HG03064 (cell line): ENCODE measurements around the gene CENPB.

Experiments
- ATAC-seq: cut with Tn5 transposase; IDR thresholded peaks from one replicate; pipeline ENCODE4 v1.9.1; 2021; ENCODE audit warnings: low read depth; ENCODE audit not compliant: unreplicated experiment

The CENPB gene

DNA sequence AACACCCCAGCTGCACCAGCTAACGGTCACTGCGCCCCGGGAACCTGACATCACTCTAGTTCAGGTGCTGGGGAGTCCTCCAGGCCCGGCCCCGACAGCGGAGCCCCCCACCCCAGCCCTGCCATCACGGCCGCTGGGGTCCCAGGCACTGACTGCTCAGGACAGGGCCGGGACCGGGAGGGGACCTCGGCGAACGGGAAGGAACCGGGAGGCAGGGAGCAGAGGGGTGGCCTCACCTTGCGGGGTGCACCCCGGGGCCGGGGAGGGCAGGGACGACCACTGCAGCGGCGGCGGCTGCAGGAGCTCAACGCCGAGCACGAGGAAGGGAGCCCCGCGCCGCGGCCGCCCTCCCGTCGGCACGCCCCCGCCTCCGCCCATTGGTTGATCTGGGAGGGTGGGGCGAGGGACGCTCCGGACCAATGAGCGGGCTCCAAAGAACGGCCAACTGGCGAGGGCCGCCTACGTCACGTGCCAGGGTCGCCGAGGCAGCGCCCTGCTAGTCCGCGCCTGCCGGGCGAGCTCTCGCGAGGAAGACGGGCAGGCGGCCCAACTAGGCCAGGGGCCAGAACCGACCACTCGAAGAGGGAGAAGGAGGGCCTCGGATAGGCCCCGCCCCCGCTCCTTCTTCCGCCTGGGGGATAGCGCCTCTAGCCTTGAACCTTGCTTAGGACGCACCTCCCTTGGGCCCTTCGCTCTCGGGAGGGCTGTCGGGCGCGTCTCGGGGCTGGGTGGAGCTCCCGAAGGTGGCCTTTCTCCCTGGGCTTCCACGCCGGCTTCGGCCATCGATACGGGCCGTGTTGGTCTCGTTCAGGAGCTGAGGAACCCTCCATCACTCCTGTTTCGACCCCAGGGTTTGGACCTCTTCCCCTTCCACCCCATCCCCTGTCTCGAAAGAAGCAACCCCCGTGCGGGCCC, 18.9 kb downstream of the CENPB start, which contains the start of gene ADISSP:
Gene ADISSP (minus strand): TSS at position 327 of the 915 bp plus-strand sequence. CDS start 7,653 bp downstream, outside the sequence.
- ATAC-seq = peak; percentile 92

DNA sequence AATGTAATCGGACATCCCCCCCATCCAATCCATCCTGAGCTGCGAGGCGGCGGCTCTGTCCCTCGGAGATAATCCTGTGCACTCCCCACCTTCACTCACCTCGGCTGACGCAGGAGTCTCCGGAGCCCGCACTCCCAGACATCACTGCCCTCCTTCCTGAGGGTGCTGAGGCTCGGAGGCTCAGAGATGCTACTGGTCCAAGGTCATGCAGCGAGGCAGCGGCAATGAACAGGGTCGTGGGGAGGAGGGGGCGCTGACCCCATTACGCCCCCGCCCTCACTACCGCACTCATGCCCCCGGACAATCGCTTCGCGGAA, 19.5 kb downstream of the CENPB start:
- ATAC-seq = no peak

DNA sequence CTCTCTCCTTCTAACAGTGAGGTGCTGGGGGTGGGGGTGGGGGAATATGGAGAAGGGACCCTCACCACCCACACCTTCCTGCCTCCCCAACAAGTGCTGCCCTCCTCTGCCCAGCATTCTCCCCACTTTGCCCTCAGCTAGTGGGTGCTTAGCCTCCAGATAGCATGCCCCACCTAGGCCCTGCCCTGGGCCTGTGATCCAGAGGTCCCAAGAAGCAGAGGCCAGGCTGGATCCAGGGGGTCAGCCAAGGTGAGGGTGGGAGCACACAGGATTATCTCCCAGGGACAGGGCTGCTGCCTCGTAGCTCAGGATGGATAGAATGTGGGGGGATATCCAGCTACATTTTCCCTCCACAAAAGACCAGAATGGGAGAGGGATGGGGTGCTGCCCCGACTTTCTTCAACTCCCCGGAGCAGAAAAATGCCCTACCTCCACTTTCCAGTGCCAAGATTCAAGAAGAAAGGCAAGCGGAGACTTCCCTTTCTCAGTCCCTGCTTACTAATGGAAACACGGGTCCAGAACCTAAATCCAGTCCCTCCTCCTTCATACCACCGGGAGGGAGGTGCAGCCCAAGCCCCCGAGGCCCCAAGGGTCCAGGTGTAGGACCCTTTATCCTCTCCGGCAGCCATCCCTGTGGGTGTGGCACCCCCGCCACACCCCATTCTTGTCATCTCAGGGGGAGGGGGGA, 20.0 kb downstream of the CENPB start:
- no peak for ATAC-seq

GRCh38 chr20:3765171-3765882, 21.2 kb downstream of the CENPB start:
- ATAC-seq = no peak

- no peak for ATAC-seq
Measured at GRCh38 chr20:3764659-3765058, 21.9 kb downstream of the CENPB start.

DNA sequence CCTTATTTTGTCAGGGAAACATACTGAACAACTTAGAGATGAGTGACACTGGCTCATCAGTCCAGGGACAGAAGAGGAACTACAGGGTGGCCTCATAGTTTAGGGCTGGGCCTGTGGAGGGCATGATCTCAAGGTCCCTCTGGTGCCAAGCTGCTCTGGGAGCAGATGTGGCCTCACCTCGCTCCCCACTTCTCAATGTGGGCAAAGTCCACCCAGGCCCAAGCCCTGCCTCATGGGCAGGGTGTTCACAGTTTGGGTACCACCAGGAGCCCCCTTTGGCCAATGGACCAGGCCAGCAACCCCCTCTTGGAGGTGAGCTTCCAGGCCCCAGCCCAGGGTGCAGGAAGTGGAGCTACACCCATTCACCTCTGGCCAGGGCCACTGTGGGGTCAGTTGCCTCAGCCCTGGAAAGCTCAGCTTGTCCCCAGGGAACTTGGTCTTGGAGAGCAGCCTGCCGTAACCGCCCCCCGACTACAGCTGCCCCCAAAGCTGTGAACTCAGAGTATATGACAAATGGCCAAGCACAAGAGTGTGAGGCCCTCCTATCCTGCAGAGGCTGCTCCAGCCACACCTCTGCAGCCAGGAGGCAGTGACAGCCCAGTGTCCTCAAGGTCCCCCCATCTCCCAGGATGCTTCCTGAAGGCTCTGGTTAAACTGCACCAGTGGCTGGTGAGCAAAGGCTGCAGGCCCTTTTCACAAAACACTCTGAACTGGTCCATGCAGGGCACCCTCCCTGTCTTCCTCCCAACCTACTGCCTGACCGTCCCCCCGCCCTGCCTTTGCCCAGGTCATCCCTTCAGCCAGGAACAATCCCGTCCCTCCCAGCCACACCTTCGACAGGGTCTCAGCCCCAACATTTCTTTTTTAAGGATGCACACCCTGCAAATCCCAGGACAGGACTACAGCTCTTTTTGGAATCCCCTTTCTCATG, 22.6 kb downstream of the CENPB start:
- no peak for ATAC-seq

DNA sequence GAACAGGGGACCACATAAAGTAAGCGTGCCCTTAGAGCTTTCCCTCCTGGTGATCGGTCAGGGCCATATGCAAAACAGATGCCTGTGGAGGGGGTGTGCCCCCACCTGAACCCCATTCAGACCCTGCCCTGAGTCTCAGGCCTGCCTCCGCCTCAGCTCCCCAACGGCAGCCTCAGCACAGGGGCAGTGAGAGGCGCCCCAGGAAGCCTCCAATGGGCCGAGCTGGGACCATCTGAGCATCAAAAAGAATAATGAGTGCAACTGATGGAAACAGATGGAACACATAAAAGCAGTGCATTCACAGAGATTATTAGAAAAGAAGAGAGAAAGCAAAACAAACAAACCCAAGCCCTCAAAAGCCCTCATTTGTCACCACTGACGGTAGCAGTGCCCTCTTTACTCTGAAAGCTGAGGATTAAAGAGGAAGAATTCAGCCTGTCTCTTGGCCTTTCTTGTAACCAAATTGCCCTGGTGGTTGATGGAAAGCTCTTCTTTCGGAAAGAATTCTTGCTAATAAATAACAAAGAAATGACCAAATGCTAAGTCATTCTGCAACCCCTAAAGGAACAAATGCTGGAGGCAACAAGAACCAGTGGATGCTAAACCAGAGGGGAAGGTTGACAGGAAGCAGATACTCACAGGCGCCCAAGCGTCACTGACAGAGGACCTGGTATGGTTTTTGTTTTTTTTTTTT, 25.7 kb downstream of the CENPB start:
- no peak for ATAC-seq

DNA sequence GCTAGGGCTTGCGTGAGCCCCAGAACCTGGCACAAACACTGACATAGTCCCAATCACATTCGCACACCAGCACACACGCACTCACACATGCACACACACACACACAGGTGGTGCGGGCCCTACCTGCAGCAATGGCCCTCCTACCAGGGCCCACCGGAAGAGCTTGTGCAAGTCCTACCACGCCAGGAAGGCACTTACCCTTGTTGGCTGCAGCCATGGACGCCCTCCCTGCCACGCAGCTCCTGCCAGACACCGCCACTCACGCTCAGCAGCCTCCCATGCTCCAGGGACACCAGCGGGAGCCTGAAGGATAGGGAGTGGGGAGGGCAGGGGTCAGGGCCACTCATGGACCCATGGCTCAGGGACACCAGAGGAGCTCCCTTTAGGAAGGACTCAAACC, 26.7 kb downstream of the CENPB start:
- no peak for ATAC-seq

- no peak for ATAC-seq
Measured at GRCh38 chr20:3759316-3759823, 27.2 kb downstream of the CENPB start.

DNA sequence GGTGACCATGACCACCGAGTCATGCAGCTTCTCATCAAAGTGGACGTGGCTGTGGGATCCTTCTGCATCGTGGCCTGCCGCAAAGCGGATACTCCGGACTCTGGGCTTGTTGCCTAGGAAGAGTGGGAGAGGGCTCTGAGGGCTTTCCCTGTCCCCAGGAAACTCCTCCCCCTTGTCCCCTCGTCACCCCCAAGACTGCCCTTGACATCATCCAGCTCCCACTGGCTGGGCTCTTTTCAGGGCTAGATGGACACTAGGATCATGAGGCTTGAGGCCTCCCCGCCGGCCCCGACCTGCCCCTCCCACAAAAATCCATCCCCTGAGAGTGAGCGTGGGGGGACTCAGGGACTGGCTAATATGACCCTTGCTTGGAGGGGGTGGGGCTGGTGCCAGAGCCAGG, 28.0 kb downstream of the CENPB start:
- no peak for ATAC-seq

DNA sequence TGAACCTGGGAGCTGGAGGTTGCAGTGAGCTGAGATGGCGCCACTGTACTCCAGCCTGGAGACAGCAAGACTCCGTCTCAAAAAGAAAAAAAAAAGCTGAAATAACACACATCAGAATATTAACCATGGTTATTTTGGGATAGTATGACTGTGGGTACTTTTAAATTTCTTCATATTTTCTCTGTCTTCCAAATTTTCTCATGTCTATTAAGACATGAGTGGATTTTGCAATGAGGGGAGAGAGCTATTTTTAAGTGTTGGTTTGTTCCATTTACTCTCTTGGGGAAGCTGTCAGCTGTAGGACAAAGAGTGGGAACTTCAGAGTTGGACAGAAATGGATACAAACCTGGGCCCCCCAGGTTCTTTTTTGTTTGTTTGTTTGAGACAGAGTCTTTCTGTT, 29.3 kb downstream of the CENPB start:
- ATAC-seq = no peak

GRCh38 chr20:3755814-3756480, 30.6 kb downstream of the CENPB start:
- no peak for ATAC-seq

DNA sequence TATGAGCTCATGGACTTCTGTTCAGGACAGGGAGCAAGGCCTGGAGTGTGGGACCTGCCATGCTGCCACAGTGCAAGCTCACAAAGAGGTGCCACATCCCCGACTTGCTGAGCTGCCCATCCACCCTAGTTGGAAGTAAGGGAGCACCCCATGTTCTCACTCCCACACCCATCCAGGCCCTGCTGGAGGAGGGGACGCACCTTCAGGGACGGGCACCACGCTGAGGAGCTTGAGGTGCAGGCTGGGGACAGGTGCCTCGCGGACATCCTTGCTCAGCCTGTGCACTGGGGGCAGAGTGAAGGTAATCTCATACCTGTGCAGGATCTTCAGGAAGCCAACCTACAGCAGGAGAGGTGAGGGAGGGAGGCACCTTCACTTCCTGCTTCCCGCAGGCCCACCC, 31.3 kb downstream of the CENPB start:
- no peak for ATAC-seq

- no peak for ATAC-seq
Measured at GRCh38 chr20:3754276-3754630, 32.3 kb downstream of the CENPB start.

GRCh38 chr20:3753501-3754275, 32.9 kb downstream of the CENPB start:
- ATAC-seq = no peak

GRCh38 chr20:3753098-3753497, 33.4 kb downstream of the CENPB start:
- no peak for ATAC-seq

DNA sequence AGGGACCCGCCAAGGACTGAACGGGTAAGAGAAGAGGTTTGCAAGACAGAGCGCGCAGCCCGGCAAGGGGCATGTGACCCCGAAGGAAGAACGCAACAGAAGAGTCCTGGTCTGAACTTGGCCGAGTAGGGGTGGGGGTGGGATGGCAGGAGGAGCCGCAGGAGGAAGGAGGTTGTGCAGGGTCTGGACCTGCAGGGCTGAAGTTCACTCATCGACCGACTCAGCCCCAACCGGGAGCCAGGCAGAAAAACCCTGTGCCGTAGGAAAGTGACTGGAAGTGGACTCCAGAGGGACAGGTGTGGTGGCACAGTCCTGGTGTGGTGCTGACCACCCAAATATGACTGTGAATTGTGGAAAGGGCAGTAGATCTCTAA, 34.2 kb downstream of the CENPB start:
- no peak for ATAC-seq

DNA sequence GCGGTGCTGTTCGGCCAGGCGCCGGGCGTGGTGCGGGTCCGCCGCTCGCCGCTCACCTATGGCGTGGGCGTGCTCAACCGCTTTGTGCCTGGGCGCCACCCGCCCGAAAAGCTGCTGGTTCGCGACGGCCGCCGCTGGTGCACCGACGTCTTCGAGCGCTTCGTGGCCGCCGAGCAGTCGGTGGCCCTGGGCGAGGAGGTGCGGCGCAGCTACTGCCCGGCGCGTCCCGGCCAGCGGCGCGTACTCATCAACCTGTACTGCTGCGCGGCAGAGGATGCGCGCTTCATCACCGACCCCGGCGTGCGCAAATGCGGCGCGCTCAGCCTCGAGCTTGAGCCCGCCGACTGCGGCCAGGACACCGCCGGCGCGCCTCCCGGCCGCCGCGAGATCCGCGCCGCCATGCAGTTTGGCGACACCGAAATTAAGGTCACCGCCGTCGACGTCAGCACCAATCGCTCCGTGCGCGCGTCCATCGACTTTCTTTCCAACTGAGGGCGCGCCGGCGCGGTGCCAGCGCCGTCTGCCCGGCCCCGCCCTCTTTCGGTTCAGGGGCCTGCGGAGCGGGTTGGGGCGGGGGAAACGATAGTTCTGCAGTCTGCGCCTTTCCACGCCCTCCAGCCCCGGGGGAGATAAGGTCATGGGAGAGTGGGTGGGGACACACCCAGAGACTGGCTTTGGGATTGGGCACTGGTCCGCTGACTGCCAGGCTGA, 34.7 kb downstream of the CENPB start:
- ATAC-seq = no peak
